ENCODE data around the gene UTS2.
A peak's percentile ranks its signal among the peaks of the same experiment; 100 is the strongest.

UTS2 gene, protein sequence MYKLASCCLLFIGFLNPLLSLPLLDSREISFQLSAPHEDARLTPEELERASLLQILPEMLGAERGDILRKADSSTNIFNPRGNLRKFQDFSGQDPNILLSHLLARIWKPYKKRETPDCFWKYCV

DNA sequence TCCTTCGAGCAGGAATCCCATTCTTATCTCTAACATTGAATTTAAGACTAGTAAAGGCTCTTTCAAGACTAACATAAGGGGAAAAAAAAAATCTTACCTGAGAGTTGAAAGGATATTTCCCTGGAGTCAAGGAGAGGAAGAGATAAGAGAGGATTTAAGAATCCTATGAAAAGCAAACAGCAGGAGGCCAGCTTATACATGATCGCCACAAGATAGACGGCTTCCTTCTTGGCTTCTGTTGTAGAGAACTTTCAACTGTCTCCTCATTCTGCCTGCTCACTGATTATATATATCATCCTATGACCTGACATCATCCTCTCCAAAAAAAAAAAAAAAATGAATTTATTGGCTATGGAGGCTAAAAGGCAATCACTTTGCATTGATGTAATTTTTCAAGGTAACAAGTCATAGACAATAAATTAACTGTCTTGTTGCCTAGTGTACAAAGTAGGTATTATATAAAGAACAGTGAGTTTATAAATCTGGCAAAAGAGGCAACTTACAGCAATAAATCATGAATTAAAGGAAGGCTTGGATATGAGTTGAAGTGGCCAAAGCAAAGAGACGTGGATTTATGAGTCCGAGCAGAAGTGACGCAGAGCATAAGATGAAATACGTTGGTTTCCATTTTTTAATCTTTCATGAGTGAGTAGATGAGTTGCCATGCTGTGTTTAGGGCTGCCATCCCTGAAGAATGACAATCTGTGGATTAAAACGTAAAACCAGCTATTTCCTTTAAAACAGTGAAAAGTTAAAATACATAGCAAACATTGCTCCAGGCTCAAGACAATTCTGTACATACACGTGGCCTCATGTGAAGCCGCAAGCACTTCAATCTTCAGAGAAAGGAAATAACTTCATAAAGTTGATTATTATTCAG lies at the start of gene UTS2:
UTS2 (minus strand) TSS at position 262 of the 880 bp plus-strand sequence; CDS start at position 200, 62 bp downstream.
- DNase-seq: no peak

DNA sequence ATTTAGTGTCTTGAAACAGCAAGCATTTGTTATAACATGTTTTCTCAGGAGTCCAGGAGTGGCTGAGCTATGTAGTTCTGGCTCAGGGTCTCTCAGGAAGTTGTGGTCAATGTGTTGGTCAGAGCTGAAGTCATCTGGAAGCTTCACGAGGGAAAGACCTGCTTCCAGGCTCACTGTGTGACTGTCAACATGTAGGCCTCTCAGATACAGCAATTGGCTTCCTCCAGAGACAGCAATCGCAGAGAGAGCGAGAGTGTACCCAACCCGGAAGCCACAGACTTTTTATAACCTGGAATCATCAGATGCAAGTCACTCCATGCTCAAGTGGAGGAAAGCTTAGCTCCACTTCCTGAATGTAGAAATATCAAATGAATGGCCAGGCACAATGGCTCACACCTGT lies 46.9 kb upstream of the UTS2 start:
- DNase-seq: no peak

DNA sequence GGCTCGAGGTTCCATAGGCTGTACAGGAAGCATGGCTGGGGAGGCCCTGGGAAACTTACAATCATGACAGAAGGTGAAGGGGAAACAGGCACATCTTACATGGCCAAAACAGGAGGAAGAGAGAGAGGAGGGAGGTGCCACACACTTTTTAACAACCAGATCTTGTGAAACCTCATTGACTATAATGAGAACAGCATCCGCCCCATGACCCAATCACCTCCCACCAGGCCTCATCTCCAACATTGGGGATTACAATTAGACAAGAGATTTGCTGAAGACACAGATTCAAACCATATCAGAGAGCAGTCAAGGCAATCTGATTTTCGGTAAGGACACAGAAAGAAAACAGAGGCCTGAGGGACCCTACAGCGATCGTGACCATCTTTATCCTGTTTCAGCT lies 46.1 kb upstream of the UTS2 start:
- no peak for DNase-seq

DNA sequence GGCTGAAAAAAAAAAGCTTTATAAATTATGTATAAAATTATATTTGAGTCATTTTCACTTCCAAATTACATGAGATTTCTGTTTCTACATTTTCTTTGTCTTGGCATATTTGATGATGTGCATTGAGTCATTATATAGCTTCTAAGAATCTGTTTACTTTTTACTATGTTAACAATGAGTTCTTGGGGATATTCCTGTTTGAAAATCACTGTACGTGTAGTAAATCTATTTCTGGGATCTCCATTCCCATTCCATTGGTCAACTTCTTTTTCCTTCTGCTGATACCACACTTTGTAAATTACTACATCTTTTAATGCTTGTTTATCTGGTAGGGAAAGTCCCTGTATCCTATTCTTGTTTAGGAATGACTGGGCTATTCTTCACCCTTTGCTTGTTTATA lies 44.1 kb upstream of the UTS2 start:
- no peak for DNase-seq

DNA sequence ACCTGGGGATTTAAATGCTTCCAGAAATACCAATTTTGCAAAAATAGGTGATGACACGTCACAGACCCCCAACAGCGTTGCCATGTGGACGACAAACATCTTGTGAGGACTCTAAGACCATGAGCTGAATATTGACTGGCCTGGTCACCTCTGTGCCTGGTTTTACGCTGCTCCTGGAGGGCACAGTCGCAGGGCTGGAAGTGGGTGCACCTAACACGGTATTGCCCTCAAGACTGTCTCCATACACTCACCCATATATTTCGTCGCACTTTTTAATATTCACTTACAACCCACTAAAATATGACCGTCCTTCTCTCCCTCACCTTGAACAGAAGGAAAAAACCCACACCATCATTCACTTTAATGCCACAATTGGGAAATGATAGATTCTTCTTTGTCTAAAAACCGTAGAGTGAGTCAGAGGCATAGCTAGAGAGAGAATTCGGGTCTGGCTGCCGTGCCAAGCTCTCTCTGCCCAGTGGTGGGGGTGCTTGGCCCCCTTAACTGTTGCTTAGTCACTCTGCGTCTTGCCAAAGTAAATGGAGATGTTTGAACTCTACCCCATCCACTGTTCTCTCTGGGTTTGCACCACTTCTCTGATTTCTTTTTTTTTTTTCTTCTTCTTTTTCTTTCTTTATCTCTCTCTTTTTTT lies 40.8 kb upstream of the UTS2 start:
- DNase-seq: no peak

DNA sequence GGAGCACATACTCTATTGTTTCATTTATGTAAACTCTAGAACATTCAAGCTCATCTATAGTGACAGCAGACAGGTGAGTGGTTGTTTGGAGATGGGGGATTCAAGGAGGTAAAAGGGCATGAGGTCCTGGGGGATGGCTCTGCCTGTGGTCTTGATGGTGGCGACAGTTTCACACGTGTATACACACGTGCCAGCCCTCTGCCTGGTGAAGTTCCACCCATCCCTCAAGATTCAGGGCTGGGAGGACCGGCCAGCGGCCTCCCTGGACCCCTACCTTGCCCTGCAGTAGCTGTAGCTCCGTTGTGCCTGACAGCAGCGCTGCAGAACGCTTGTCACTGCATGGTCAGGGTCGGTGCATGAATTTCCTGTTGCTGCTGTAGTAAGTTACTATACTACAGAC lies 38.9 kb upstream of the UTS2 start:
- no peak for DNase-seq

DNA sequence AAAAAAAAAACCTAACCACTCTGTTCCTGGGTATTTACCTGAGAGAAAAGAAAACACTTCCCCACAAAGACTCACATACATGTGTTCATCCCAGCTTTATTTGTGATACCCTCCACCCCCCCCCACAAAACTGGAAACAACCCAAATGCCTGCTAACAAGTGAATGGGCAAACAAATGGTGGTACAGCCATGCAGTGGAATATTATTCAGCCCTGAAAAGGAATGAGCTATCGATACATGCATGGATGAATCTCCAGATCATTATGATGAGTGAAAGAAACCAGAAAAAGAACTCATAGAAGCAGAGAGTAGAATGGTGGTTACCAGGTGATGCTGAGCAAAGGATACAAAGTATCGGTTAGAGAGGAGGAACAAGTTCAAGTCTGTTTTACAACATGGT lies 38.0 kb upstream of the UTS2 start:
- DNase-seq: no peak

DNA sequence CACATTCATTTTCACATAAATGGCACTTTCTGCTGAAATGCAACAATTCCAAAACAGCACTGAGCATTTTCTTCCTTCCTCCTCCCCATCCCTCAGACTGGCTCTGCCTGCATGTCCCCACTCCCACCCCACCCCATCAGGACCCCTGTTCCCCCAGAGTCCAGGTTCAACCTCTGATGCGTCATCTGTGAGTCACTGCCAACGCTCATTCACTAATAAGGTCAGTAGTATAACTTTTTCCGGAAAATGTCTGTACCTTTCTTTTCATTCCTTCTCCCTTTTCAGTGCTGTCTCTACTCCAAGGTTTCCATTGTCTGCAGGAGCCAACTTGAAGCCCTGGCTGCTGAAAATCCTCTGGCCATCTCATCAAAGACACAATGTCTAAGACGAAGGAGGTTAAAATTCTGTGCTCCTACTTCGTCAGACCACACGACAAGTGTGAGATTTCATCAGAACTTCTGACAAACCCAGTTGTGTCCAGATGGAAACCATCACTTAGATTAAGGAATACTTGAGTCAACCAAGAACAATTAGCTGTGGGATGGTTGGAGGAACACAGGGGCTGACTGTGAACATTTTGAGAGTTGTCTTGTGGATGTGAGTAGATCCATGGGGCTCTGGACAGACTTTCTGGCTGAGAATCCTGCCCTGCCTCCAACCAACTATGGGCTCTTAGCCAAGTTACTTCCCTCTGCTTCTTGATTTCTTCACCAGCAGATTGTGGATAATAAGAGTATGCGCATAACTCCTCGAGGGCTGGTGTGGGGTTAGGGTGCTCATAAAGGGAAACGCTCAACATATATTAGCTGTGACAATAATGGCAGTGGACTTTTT lies 35.6 kb upstream of the UTS2 start:
- DNase-seq: peak; percentile 25

DNA sequence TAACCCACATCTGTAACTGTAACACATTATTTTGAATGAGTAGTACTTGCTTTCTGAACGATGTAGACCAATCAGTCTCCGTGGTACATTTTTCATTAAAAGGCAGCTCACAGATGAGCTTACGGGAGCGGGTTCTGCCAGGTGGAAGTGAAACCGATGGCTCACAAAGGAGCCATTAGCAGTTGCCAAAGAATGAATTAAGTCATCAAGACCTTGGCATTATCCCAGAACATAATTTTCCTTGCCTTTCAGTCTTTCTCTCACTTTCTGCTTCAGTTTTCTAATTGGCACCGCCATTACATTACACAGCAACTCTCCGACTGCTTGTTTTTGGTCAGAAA lies 33.5 kb upstream of the UTS2 start:
- DNase-seq: peak; percentile 27

DNA sequence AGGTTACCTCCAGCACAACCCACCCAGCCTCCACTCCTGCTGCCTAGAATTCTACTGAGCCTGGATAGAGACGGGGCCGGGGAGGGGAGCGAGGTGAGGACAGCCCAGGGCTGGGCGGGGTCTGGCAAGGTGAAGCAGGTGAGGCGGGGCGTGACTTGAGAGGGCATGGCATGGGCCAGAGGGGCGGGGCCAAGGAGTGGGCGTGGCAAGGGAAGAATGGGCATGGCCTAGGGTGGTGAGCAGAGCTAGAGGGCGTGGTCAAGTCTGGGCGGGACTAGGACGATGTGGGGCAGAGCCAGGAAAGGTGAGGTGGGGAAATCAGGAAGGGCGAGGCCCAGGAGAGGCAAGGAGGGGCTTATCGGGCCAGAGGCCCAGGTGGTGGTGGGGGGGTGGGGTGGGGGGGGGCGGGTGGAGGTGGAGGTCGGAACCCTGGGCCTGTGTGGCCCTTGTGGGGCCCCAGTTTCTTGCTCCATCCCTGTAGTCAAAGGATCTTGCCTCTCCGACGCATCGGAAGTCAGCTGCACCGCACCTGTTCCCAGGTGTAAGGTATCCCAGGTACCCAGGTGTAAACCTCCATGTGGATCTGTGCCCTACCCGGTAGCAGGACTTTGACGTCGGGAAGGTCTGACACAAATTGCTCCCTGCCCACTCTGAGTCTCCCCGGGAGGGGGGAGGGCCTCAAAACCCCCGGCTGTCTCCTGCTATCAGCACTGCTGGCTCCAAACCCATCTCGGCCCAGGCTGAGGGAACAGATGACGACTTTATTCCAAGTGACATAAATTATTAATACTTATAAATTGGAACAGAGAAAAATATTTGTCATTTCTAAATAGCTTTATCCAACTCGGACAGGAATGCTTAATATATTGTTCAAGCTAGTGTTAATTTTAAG lies 32.9 kb upstream of the UTS2 start:
- DNase-seq: no peak

DNA sequence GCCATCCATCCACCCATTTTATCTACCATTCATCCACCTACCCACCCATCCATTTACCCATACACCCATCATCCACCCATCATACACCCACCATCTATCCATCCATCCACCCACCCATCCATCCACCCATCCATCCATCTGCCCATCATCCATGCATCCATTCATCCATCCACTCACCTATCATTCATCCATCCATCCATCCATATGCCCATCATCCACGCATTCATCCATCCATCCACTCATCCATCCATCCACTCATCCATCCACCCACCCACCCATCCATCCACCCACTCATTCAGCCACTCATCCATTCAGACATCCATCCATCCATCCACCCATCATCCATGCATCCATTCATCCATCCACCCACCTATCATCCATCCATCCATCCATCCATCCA lies 31.9 kb upstream of the UTS2 start:
- DNase-seq: no peak

DNA sequence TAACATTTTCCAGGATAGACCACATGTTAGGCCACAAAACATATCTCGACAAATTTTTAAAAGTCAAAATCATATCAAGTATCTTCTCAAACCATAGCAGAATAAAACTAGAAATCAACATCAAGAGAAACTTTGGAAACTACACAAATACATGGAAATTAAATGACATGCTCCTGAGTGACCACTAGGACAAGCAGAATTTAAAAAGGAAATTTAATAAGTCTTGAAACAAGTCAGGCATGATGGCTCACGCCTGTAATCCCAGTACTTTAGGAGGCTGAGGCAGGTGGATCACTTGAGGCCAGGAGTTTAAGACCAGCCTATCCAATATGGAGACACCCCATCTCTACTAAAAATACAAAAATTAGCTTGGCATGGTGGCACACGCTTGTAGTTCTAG lies 26.4 kb upstream of the UTS2 start:
- DNase-seq: no peak

DNA sequence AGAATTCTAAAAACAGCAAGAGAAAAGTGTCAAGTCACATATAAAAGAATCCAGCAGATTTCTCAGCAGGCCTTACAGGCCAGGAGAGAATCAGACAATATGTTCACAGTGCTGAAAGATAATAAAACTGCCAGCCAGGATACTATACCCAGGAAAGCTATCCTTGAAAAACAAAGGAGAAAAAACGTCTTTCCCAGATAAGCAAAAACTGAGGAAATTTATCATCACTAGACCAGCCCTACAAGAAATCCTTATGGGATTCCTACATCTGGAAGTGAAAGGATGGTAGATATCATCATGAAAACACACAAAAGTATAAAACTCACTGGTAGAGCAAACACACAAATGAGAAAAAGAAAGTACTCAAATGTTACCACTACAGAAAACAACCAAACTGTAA lies 25.2 kb upstream of the UTS2 start:
- DNase-seq: no peak

DNA sequence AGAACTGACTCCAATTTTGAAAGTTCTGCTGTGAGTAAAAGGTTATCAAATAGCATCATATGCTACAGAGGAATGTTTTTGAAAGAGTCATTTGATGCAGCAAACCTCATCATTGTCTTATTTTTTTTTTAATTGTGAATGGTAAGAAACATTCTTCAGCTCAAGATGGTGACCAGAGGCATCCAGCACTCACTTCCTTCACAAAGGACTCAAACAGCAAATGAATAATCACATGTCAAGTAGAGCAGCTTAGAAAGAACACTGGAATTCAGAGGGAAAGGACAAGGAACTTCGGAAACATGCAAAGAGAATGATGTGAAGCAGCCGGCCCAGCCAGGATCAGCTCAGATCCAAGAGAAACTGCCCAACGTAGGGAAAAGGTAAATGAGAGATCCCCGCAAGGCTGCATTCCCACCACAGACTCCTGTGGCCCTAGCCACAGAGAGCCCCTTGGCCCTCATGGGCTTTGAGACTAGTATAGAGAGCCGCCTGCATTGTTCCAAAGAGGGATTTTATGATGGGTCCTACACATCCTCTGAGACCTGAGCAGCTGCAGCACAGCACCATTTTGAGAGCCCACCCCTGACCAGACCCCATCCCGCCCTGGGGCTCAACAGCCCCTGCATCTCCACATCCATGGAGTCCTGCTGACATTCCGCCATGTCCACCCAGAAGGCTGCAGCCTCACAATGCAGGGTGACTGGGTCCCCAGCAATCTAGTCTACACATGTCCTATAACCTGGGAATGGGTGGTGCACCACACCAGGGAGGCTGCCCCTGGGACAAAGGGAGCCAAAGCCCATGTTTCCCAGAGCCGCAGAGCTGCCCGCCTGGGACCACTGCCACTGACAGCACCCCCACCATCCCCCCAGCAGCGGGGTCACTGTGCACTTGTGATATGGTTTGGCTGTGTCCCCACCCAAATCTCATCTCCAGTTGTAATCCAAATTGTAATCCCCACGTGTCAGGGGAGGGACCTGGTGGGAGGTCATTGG lies 21.2 kb upstream of the UTS2 start:
- no peak for DNase-seq

DNA sequence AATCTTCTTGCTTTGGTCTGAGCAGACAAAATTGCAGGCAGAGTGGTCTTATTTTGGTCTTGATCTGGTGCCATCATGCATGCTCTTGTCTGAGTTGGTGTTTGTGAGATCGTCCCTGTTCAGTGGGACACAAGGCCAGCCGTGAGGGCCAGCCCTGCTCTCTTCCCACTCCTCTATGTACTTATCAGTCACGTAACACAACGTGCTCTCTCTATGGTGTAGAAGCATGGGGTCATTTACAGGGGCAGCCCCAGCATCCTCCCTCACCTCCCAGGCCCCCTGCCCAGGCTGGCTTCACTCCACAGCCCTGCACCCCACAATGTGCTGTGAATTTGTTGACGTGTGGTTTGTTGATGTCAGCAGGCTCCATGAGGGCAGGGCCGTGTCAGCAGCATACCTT lies 18.3 kb upstream of the UTS2 start:
- DNase-seq: no peak

DNA sequence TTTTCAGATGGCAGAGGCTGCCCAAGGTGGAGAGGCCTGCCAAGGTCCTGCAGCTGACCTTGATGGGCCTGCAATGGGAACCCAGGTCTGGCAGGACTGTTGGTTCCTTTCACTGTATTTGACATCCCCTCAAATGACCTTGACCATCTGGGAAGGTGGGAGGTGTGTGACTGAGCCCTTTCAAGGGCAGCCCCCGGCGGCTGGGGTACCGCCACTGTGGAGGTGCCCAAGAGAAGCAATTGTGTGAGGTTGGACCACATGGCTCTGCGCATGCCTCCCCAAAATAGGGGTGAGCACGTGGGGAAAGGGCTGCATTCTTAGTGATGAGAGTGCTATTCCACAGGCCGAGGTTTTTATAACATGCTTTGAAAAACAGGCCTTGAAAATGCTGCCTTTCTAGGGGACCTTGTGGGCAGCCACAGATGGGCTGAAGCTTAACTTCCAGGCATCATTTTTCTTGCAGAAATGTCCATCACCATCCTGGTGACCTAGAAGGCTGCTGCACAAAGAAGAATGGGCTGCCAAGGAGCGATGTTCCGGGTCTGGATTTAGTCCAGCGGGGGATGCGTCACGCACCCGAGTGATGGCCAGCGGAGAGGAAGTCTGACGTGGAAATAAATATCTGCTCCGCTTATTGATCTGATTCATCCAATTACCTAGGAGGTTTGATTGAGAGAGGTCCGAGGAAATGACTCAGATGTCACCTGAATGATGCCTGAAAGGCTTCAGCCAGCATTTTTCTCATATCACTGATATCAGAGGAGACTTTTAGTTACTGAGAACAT lies 16.5 kb upstream of the UTS2 start:
- no peak for DNase-seq

DNA sequence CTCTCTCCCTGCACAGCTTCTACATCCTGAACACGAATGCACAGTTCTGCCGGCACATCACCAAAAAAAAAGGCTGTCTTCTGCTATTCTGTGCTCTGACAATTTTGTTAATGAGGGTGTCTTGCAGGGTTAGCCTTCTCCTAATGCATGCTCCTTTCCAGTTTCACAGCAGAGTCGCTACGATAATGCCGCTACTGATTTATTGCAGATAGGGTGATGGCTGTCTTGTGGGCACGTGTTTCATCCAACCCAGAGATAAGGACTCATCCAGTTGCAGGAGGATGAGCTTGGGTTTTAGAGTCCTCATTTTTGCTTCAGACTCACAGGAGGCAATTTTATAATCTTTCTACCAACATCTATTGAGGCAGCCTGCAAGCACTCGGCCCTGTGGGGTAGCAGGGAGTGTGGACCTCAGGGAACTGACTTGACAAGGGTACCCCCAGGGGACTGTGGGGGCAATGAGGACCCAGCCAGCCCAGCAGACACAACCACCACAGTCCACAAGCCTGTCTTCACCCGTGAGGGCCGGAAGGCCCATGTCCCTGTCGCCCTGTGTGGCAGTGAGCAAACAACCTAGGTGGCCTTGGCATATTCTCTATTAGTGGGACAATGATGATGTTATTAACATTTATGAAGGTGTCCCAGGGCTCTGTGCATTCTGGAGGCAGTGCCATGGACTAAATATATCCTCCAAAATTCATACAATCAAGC lies 15.4 kb upstream of the UTS2 start:
- no peak for DNase-seq

DNA sequence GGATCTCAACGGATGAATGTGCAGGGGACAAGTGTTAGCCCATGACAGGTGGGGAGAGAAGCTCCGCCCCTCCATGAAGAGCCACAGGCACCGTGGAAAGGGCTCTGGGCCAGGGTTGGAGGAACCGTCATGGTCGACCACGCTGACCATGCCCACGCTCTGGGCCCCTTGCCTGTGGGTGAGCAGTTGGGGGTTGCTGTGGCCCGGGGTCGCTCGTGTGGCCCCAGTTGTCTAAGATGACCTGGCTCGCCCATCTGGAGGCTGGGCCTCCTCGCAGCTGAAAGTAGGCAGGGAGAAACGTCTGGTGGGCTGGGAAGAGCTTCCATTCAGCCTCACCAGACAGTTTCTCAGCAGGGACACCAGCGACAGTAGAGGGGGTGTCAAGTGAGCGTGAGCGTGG lies 13.1 kb upstream of the UTS2 start:
- DNase-seq: no peak

DNA sequence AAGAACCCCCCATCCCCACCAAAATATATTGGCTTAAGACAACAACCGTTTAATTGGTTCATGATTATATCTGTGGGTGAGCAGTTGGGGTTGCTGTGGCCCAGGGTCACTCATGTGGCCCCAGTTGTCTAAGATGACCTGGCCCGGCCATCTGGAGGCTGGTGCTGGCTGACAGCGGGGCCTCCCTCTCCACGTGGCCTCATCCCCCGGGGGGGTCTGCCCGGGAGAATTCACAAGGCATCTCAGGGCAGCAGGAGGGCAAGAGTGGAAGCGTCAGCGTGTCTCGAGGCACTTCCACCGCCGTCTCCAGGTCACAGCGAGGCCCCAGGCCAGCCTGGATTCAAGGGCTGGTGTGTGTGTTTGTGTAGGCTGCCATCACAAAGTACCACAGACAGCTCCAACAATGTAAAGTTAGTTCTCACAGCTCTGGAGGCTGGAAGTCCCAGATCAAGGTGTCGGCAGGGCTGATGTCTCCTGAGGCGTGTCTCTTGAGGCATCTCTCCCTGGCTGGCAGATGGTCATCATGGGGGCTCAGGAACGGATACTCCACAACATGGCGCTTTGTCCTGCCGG lies 11.0 kb upstream of the UTS2 start:
- DNase-seq: no peak

All from DMS 273 treated with DMSO at 0.1 percent for 48 hours (cell line).